GM12872 (cell line): ENCODE measurements around the gene PPEF2.

Experiments
- TF ChIP-seq, protein P1 (sequence below): IDR thresholded peaks from 3 replicates; pipeline ENCODE4 v1.5.1; 2011; ENCODE audit warnings: low read depth, mild to moderate bottlenecking, low read length, moderate library complexity; ENCODE audit not compliant: insufficient read depth

PPEF2 gene

DNA sequence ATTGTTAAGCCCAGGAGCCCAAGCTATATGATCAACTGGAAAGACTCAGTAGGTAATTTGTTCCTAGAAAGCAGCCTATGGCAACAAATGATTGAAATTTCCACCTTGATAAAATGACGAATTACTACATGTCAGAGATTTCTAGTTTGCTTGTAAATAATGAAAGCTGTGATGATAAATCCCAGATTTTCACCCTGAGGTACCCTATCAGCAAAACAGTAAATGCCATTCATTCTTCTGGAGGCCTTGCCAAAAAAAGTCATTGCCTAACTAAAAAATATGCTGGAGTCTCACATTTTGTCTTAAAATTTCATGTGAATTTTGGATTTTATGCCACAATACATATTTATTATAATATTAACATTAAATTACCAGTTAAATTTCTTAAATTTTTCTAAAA lies 71.3 kb downstream of the PPEF2 start:
- TF ChIP-seq, protein P1, sequence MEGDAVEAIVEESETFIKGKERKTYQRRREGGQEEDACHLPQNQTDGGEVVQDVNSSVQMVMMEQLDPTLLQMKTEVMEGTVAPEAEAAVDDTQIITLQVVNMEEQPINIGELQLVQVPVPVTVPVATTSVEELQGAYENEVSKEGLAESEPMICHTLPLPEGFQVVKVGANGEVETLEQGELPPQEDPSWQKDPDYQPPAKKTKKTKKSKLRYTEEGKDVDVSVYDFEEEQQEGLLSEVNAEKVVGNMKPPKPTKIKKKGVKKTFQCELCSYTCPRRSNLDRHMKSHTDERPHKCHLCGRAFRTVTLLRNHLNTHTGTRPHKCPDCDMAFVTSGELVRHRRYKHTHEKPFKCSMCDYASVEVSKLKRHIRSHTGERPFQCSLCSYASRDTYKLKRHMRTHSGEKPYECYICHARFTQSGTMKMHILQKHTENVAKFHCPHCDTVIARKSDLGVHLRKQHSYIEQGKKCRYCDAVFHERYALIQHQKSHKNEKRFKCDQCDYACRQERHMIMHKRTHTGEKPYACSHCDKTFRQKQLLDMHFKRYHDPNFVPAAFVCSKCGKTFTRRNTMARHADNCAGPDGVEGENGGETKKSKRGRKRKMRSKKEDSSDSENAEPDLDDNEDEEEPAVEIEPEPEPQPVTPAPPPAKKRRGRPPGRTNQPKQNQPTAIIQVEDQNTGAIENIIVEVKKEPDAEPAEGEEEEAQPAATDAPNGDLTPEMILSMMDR: no peak

GRCh38 chr4:75823812-75824211 lies 78.4 kb downstream of the PPEF2 start:
- TF ChIP-seq, protein P1: no peak

GRCh38 chr4:75822416-75822815 lies 79.8 kb downstream of the PPEF2 start:
- TF ChIP-seq, protein P1: no peak

DNA sequence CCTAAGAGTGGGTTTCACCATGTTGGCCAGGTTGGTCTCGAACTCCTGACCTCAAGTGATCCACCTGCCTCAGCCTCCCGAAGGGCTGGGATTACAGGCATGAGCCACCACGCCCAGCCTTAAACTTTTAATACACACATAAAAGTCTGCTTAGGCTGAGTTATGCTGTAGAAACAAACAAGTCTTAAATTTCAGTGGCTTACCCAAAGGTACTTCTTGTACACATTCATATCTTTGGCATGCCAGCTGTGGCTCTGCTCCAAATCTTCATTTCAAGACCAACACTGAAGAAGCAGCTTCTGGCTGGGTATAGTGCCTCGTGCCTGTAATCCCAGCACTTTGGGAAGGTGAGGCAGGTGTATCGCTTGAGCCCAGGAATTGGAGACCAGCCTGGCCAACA lies 80.3 kb downstream of the PPEF2 start:
- TF ChIP-seq, protein P1: no peak

DNA sequence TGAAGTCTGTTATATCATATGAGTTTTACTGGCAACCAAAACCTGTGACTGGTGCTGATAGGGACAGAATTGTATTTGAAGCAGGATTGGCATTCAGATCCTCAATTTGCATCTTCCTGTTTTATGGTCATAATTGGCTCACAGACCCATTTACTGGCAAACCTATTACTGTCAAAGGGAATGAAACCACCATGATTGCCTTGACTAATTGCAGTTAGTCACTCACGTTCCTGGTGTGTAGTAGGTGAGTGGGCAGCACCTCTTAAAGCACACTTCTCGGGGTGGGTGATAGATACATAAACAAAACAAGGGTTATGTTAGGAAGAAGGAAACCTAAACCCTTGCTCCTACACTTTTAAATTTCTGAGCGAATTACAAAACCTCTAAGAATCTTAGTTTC lies 81.0 kb downstream of the PPEF2 start:
- TF ChIP-seq, protein P1: no peak

DNA sequence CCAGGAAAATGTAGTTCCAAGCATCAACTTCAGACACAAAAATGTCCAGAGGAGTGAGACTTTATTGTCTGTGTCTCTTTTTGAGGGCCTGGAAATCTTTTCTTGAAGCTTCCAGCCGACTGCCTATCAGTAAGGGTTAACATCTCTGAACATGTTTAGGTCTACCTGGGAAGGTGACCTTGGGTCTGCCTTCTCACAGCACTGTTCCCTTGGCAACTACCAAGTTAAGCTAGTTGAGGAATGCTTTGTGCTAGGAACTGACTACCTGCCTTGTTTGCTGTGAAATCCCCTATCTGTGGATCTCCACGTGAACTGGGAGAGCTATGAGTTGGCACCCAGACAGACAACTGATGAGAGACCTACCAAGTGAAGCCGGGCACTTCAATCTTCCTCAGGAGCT lies 81.6 kb downstream of the PPEF2 start:
- TF ChIP-seq, protein P1: no peak

- TF ChIP-seq, protein P1: no peak
Measured at GRCh38 chr4:75820197-75820596, 82.1 kb downstream of the PPEF2 start.

GRCh38 chr4:75819121-75819520 lies 83.1 kb downstream of the PPEF2 start:
- TF ChIP-seq, protein P1: no peak
